ENCODE results near the gene PUS3. TPM values are rescaled to one million over a fixed set of nuclear protein-coding genes. Genes with fewer than 3 reads are reported as not detected.

The PUS3 gene
- polyA plus RNA-seq, 3 donors = 8.6 to 12.2 (median 8.9) TPM

GRCh38 chr11:125942771-125943428, 39.9 kb upstream of the PUS3 start:
- no peak overlapping the region for H3K27ac ChIP-seq (ENCODE audit: low read depth, low read length)
- WGBS, 3 donors = 88 to 93% (median 89%) methylated on average over 12 of the region's 12 CpGs

DNA sequence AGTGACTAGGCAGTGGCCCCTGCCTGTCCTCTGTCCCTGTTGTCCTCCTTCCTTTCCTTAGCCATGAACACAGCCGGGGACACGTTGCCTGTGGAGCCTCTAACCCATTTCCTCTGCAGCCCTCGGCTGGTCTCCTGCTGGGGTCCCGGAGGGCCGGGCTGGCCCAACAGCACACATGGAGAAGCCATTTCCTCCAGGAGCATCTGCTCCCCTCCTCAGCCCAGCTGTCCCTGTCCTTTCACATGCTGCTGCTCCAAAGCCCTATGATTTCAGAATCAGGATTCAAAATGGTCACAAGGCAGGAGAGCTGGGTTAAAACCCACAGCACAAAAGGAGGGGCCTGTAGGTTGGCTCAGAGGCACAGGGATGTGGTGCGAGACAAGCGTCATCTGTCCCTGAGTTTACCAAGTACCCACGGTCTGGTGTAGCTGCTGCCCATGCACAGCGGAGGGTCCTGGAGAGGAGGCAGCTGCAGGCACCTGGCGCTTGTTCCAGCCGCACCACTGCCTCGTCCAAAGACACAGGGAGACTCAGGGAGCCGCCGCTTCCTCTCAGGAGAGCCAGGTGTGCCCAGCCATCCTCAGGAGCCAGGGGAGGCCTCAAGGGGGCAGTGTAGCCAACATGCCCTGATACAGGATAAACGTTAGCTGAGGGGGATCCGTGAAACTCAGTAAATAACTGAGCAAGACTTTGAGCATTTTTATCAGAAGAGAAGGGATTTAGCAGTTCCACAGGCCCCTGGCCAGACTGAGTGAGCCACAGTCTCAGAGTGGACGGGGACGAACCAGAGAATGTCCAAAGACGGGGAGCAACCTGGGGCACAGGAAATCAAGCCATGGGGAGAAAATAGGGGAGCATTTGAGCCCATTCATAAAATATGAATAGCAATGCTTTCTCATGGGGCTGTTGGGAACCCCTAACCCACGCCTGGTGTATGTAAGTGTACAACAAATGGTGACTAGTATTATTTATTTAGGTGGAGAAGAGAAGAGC, 38.9 kb upstream of the PUS3 start:
- WGBS, 3 donors = 32 to 44% (median 38%) methylated on average over 20 of the region's 20 CpGs
- H3K27ac ChIP-seq (ENCODE audit: low read depth, low read length) = no peak overlapping the region

DNA sequence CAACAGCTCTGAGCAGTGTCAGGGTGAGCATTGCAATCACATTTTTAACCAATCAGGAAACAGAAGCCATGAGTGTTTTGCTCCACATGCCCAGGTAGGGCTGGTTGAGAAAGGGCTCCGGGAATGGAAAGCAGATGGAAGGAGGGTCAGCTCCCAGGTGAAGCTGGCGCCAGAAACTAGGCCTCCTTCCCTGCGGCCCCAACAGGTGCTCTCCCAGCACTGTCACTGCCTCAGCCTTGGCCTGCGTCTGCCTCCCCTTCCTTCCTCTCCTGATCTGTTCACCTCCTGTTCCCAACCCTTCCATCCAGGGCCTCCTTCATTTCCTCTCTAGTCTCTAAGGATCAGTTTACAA, 38.2 kb upstream of the PUS3 start:
- H3K27ac ChIP-seq (ENCODE audit: low read depth, low read length) = no peak overlapping the region
- 73 to 84% (median 81%) methylated on average over 4 of the region's 4 CpGs for WGBS, 3 donors

GRCh38 chr11:125940145-125940544, 37.1 kb upstream of the PUS3 start:
- H3K27ac ChIP-seq (ENCODE audit: low read depth, low read length) = no peak overlapping the region
- WGBS, 3 donors = 93 to 96% (median 94%) methylated on average over 4 of the region's 4 CpGs

GRCh38 chr11:125939081-125939521, 36.1 kb upstream of the PUS3 start:
- no peak overlapping the region for H3K27ac ChIP-seq (ENCODE audit: low read depth, low read length)
- 40 to 55% (median 53%) methylated on average over 4 of the region's 4 CpGs for WGBS, 3 donors

- H3K27ac ChIP-seq (ENCODE audit: low read depth, low read length) = no peak overlapping the region
- WGBS, 3 donors = 83 to 88% (median 84%) methylated on average over 5 of the region's 5 CpGs
Measured at GRCh38 chr11:125938418-125938817, 35.4 kb upstream of the PUS3 start.

GRCh38 chr11:125935618-125936199, 32.7 kb upstream of the PUS3 start:
- 70 to 74% (median 72%) methylated on average over 12 of the region's 12 CpGs for WGBS, 3 donors
- H3K27ac ChIP-seq (ENCODE audit: low read depth, low read length) = no peak overlapping the region

DNA sequence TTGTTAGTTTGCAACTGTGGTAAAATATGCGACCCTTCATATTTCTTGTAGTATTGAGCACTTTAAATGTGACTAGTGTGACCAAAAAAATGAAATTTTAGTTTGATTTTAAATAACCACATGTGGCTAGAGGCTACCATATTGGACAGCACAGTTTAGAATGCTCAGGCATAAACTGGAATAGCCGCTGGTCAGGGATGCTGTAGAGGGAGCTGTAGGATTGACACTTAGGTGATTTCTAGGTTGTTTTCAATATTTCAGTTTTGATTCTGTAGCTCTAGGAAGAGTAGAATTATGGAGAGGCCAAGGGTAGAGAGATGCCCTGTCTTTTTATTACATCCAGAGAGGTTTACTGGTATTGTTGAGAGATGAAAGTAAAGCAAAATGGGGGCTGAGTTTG, 32.0 kb upstream of the PUS3 start:
- WGBS, 3 donors = 93 to 97% (median 94%) methylated on average over 2 of the region's 2 CpGs
- no peak overlapping the region for H3K27ac ChIP-seq (ENCODE audit: low read depth, low read length)

DNA sequence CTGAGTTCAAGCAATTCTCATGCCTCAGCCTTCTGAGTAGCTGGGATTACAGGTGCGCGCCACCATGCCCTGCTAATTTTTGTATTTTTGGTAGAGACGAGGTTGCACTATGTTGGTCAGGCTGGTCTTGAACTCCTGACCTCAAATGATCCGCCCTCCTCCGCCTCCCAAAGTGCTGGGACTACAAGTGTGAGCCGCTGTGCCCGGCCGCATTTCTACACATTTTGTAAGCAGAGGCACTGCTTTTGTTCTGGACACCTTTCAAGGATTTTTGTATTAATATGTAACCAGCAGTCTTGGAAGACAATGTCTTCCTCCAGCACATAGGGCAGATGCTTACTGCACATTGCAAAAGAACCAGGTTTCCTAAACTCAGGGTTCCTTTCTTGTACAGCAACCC, 31.5 kb upstream of the PUS3 start:
- 85 to 93% (median 93%) methylated on average over 8 of the region's 8 CpGs for WGBS, 3 donors
- H3K27ac ChIP-seq (ENCODE audit: low read depth, low read length) = no peak overlapping the region

DNA sequence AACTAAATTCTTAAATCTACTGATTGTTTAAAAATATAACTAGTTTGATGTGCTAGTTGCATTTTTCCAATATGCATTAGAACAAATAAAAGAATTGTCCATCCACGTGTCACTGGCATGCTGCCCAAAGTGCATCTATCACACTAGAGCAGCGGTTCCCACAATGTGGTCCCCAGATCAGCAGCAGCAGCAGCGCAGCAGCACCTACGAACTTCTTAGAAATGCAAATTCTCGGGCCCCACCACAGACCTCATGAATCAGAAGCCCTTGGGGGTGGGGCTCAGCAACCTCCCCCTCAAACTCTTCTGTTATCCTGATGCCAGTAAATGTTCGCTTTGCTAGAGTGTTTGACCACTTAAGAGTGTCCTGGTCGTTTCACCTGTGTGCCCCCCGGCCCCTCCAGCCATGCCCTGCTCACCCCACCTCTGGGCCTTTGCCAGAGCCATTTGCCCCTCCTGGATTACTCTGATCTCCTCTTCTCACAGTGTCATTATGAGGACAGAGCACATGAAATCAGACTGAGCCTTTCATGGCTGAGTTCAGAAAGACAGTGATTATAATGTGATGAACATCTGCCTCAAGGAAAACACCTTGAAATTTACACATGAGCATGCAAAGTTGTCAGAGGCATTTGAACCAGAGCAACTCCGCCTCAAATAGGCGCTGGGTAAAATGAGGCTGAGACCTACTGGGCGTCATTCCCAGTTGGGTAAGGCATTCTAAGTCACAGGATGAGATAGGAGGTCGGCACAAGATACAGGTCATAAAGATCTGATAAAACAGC, 30.2 kb upstream of the PUS3 start:
- H3K27ac ChIP-seq (ENCODE audit: low read depth, low read length) = no peak overlapping the region
- WGBS, 3 donors = 69 to 75% (median 71%) methylated on average over 12 of the region's 12 CpGs

DNA sequence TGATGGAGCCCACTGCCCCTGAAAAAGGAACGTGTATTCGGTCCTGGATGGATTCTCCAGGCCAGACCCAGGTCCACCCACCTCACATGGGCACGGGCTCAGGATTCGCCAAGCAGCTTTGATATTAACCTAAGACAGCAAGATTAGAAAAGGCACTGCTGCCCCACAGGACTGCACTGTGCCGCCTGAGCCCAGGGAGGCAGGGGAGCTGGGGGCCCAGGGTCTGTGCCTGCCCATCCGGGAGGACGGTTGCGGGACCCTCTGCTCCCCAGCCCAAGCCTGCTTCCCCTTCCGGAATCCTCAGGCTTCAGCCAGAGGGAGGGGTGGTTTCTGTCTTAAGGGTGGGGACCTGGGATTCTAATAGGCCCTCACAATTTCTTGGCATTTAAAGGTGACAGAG, 29.3 kb upstream of the PUS3 start:
- H3K27ac ChIP-seq (ENCODE audit: low read depth, low read length) = no peak overlapping the region
- 73 to 90% (median 84%) methylated on average over 9 of the region's 9 CpGs for WGBS, 3 donors

DNA sequence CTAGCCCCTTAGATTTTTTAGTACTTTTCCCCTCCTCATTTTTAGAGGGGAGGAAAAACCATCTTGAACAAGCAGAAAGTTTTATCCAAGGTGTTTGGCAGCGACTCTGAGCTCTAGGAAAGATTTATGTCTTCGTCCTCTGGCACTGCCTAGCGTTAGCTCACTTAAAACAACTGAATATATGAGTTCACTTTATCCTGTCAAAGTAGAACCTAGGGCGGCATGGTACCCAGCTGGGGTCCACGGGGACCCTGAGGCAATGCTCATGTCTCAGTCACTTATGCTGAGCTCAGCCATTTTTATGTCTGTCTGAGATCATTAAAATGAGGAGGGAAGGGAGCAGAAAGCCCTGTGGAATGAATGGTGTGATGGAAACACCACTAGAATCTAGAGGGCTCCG, 28.7 kb upstream of the PUS3 start:
- H3K27ac ChIP-seq (ENCODE audit: low read depth, low read length) = no peak overlapping the region
- WGBS, 3 donors = 59 to 63% (median 59%) methylated on average over 6 of the region's 6 CpGs

- no peak overlapping the region for H3K27ac ChIP-seq (ENCODE audit: low read depth, low read length)
- WGBS, 3 donors = 58 to 74% (median 68%) methylated on average over 3 of the region's 3 CpGs
Measured at GRCh38 chr11:125931116-125931515, 28.1 kb upstream of the PUS3 start.

- WGBS, 3 donors = 82 to 91% (median 85%) methylated on average over 11 of the region's 11 CpGs
- no peak overlapping the region for H3K27ac ChIP-seq (ENCODE audit: low read depth, low read length)
Measured at GRCh38 chr11:125930076-125930450, 27.1 kb upstream of the PUS3 start.

DNA sequence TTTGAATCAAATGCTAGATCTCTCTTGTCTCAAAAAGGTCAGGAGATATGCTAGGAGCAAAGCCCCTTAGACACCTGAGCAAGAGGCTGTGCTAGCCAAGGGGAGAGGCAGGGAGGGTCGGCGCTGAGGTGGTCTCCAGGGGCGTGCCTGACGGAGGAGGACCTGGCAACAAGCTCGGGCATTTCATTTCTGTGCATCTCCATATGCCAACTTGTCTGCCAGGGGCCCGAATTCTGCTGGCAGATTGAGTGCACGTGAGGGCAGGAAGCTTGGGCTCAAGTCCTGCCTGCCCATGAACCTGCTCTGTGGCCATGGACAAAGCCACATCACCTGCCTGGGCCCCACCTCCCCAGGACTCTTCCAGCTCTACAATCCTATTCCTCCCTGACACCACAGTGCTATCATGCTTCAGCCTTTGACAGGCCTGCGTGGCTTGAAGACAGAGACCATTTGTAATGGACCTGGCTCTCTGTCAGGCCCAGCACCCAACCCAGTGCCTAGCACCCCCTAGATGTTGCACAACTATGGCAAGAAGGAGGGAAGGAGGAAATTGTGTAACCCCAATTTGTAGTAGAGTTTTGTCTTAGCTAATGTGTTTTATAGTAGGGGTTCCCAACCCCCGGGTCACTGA, 26.6 kb upstream of the PUS3 start:
- H3K27ac ChIP-seq (ENCODE audit: low read depth, low read length) = no peak overlapping the region
- 64 to 78% (median 73%) methylated on average over 9 of the region's 9 CpGs for WGBS, 3 donors

DNA sequence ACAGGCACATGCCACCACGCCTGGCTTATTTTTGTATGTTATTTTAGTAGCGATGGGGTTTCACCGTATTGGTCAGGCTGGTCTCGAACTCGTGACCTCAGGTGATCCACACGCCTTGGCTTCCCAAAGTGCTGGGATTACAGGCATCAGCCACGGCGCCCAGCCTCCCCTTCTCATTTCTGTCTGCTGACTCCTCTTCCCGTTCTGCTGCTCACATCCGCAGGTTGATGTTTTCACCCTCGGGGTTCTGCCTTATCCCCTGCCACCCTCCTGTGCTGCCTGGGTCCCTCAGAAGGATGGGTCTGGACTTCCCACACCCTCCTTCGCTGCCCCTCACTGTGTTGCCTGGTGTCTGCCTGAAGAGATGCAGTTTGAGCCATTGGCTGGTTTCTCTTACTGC, 23.7 kb upstream of the PUS3 start:
- H3K27ac ChIP-seq (ENCODE audit: low read depth, low read length) = no peak overlapping the region
- 84 to 95% (median 93%) methylated on average over 12 of the region's 12 CpGs for WGBS, 3 donors

- no peak overlapping the region for H3K27ac ChIP-seq (ENCODE audit: low read depth, low read length)
- WGBS, 3 donors = 58 to 75% (median 72%) methylated on average over 3 of the region's 3 CpGs
Measured at GRCh38 chr11:125925804-125926203, 22.8 kb upstream of the PUS3 start.

DNA sequence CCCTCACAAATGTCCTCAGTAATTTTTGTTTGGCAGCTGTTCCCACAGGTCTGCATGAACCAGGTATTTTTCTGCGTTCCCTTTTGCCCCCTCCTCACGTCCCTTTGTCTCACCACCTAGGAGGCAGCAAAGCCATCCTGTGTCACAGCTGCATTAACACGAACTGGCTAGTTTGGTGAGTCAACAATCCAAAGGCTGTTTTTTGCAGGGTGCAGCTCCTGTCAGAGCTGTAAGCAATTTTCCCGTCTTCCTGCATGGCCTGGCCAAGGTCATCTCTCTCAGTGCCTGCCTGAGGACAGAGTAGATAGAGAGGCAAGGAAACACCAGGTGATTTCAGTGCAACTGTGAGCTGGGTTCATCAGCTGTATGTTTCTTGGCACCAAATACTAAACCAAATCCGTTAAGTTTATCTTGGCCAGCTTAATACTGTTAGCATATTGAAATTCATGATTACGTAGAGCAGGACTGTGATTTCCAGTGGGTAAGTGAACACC, 22.3 kb upstream of the PUS3 start:
- WGBS, 3 donors = 24 to 75% (median 62%) methylated on average over 6 of the region's 6 CpGs
- no peak overlapping the region for H3K27ac ChIP-seq (ENCODE audit: low read depth, low read length)
